Esophagus squamous epithelium (tissue), 5 donors: Measurements from ENCODE around the gene SLIRP. TPM values are rescaled to one million over a fixed set of nuclear protein-coding genes. Genes with fewer than 3 reads are reported as not detected.

Experiments
- DNase-seq: peaks from one replicate; lab custom pipeline; 2025; lab: John Stamatoyannopoulos, UW
- H3K27ac ChIP-seq, 4 donors: fragments of 200-600 bp; sonication (generic); one replicate each; pipeline ENCODE4 v1.5.1; 2016 to 2019; ENCODE audit warnings: mild to moderate bottlenecking in 1 of 4
- H3K27me3 ChIP-seq, 4 donors: fragments of 200-600 bp; sonication (generic); 1 replicate in 3 of 4; 2 replicates in 1 of 4; pipeline versions ENCODE4 v1.5.1 to v1.6.0; 2017 to 2021; ENCODE audit warnings: antibody characterized with exemption in 1 of 4
- H3K36me3 ChIP-seq, 3 donors: fragments of 200-600 bp; sonication (generic); one replicate each; pipeline ENCODE4 v1.5.1; 2016 to 2019
- H3K4me1 ChIP-seq, 3 donors: fragments of 200-600 bp; sonication (generic); one replicate each; pipeline ENCODE4 v1.5.1; 2017 to 2019
- H3K4me3 ChIP-seq, 4 donors: fragments of 200-600 bp; sonication (generic); 1 replicate in 3 of 4; 2 replicates in 1 of 4; pipeline ENCODE4 v1.5.1; 2016 to 2019; ENCODE audit warnings: mild to moderate bottlenecking in 2 of 4, moderate library complexity in 1 of 4
- H3K9me3 ChIP-seq, 3 donors: fragments of 200-600 bp; sonication (generic); one replicate each; pipeline ENCODE4 v1.5.1; 2016 to 2019
- POLR2A ChIP-seq, 4 donors: fragments of 450-650 bp; IDR thresholded peaks; one replicate each; pipeline ENCODE4 v1.6.1; 2017; ENCODE audit warnings: antibody characterized with exemption in 4 of 4, mild to moderate bottlenecking in 4 of 4, moderate library complexity in 3 of 4
- WGBS, 2 donors: methylation state at CpG; one replicate each; pipeline ENCODE4 v1.1.5; 2018; 5-methylcytosine and 5-hydroxymethylcytosine counted together
- intact Hi-C: fragments of 100-400 bp; cut with DNase I; formaldehyde crosslinking; loops from one replicate; pipeline ENCODE4 v1.15.0; 2022
- total RNA-seq, 4 donors: library from RNA; depleted of rRNA; stranded (reverse); fragments of >200 nt; gene quantifications; one replicate each; pipeline ENCODE4 v1.1.0, GENCODE V29; 2016
- TF ChIP-seq, protein P1 (sequence below), 6 experiments: fragments of 450-650 bp in 4 of 6; fragments of 200-600 bp in 2 of 6; sonication (generic) in 2 of 6; IDR thresholded peaks; one replicate each; pipeline ENCODE4 v1.5.1; 2016 to 2019; ENCODE audit warnings: antibody characterized with exemption in 6 of 6, mild to moderate bottlenecking in 4 of 6, moderate library complexity in 4 of 6
- donor health status: DM: yes; HTN: yes; CAD: no.

The SLIRP gene
- total RNA-seq, 4 donors from 2014 or later = 125 to 487 (median 290) TPM

- TF ChIP-seq, protein P1, sequence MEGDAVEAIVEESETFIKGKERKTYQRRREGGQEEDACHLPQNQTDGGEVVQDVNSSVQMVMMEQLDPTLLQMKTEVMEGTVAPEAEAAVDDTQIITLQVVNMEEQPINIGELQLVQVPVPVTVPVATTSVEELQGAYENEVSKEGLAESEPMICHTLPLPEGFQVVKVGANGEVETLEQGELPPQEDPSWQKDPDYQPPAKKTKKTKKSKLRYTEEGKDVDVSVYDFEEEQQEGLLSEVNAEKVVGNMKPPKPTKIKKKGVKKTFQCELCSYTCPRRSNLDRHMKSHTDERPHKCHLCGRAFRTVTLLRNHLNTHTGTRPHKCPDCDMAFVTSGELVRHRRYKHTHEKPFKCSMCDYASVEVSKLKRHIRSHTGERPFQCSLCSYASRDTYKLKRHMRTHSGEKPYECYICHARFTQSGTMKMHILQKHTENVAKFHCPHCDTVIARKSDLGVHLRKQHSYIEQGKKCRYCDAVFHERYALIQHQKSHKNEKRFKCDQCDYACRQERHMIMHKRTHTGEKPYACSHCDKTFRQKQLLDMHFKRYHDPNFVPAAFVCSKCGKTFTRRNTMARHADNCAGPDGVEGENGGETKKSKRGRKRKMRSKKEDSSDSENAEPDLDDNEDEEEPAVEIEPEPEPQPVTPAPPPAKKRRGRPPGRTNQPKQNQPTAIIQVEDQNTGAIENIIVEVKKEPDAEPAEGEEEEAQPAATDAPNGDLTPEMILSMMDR (IDR thresholded peaks at IDR 0.05) = no peak
- TF ChIP-seq POLR2A (IDR thresholded peaks at IDR 0.05) = no peak
- H3K36me3 ChIP-seq = no peaks in the 10 kb centered on the region
- H3K9me3 ChIP-seq = no peaks in the 10 kb centered on the region
- peaks cover 0 to 24% (median 11%) of the 10 kb centered on the region in 3 donors for H3K4me1 ChIP-seq
- WGBS, 2 donors = 78 to 92% methylated on average over 3 of the region's 3 CpGs
- H3K27ac ChIP-seq = no peak overlapping the region
- intact Hi-C loops = no loop called here
- no peak overlapping the region for H3K4me3 ChIP-seq
- no peak for DNase-seq
- H3K27me3 ChIP-seq = no peaks in the 10 kb centered on the region
These were observed 56.1 kb downstream of the SLIRP start for GRCh38 chr14:77763978-77764377.

Other genes starting within 250 kb of the SLIRP start
- 1 to 10 TPM in 2 of 4 donors, not detected in 2; 1.6 to 1.7 TPM for gene ISM2, start 209.3 kb upstream of the SLIRP start, total RNA-seq
- gene SPTLC2, start 91.5 kb upstream of the SLIRP start, total RNA-seq = 10 to 100 TPM; 35.1 to 50.5 (median 39.9) TPM
- 1 to 10 TPM; 4.2 to 8.8 (median 6.7) TPM for gene ALKBH1, start 80 bp upstream of the SLIRP start, total RNA-seq
- gene SNW1, start 53.1 kb downstream of the SLIRP start, total RNA-seq = 10 to 100 TPM; 23.1 to 45.4 (median 40.1) TPM
- gene ADCK1, start 92.0 kb downstream of the SLIRP start, total RNA-seq = 1 to 10 TPM; 3.6 to 5.4 (median 4.4) TPM